Natural killer cell (primary cell): ENCODE results near the gene ST6GAL1. TPM values are rescaled to one million over a fixed set of nuclear protein-coding genes. Genes with fewer than 3 reads are reported as not detected.
A peak's percentile ranks its signal among the peaks of the same experiment; 100 is the strongest.

Source experiments
- ATAC-seq, 3 donors: fragments of 150-1000 bp in 2 of 3; fragments of 200-7000 bp in 1 of 3; cut with Tn5 transposase; 1 replicate in 1 of 3; 2 replicates in 2 of 3; pipeline ENCODE4 v1.10.0; 2021; ENCODE audit warnings: mild to moderate bottlenecking in 2 of 3, moderate library complexity in 2 of 3
- DNase-seq, 2 donors: peaks; one replicate each; pipeline versions ENCODE4 v3.0.0 to v3.0.0-alpha.2; 2013 to 2021; ENCODE audit warnings: mixed read lengths in 1 of 2
- H3K27ac ChIP-seq: one replicate; pipeline ENCODE4 v1.5.1; 2013; ENCODE audit warnings: mild to moderate bottlenecking, low read length
- H3K27me3 ChIP-seq: one replicate; pipeline ENCODE4 v1.6.1; 2013; ENCODE audit warnings: low read length; ENCODE audit not compliant: control insufficient read depth, insufficient read depth
- H3K36me3 ChIP-seq: one replicate; pipeline ENCODE4 v1.6.1; 2013; ENCODE audit warnings: low read length; ENCODE audit not compliant: control insufficient read depth, insufficient read depth
- H3K4me1 ChIP-seq: one replicate; pipeline ENCODE4 v1.6.1; 2013; ENCODE audit warnings: low read length; ENCODE audit not compliant: control insufficient read depth, insufficient read depth
- H3K4me3 ChIP-seq: one replicate; pipeline ENCODE4 v1.5.1; 2013; ENCODE audit warnings: low read length
- H3K9me3 ChIP-seq: one replicate; pipeline ENCODE4 v1.6.1; 2013; ENCODE audit warnings: low read length; ENCODE audit not compliant: control insufficient read depth, insufficient read depth
- H3K27ac Mint-ChIP-seq, 2 donors: one replicate each; pipeline ENCODE4 v1.8.0; 2022; ENCODE audit warnings: mild to moderate bottlenecking in 2 of 2, mixed read lengths in 2 of 2, moderate library complexity in 1 of 2
- H3K27me3 Mint-ChIP-seq, 2 donors: one replicate each; pipeline ENCODE4 v1.8.0; 2022; ENCODE audit warnings: low read depth in 2 of 2, mixed read lengths in 2 of 2
- H3K36me3 Mint-ChIP-seq: one replicate; pipeline ENCODE4 v1.8.0; 2022; ENCODE audit warnings: mixed read lengths
- H3K4me1 Mint-ChIP-seq, 2 donors: one replicate each; pipeline ENCODE4 v1.8.0; 2022; ENCODE audit warnings: mixed read lengths in 2 of 2
- H3K4me3 Mint-ChIP-seq: one replicate; pipeline ENCODE4 v1.8.0; 2022; ENCODE audit warnings: mild to moderate bottlenecking, moderate library complexity, mixed read lengths
- H3K9me3 Mint-ChIP-seq, 2 donors: one replicate each; pipeline ENCODE4 v1.8.0; 2022; ENCODE audit warnings: mixed read lengths in 2 of 2
- WGBS: methylation state at CpG from one replicate; pipeline ENCODE4 v1.1.7; 2013; ENCODE audit warnings: missing lambda C conversion rate; ENCODE audit not compliant: insufficient coverage; 5-methylcytosine and 5-hydroxymethylcytosine counted together
- intact Hi-C: fragments of 100-400 bp; cut with micrococcal nuclease; formaldehyde crosslinking; loops from one replicate; pipeline ENCODE4 v1.14.2; 2022
- total RNA-seq, 4 donors: library from RNA; stranded (reverse); fragments of 120-200 nt in 1 of 4; gene quantifications; one replicate each; pipeline versions ENCODE4 v1.2.3 to v1.2.4, GENCODE V29; 2013 to 2022
- TF ChIP-seq, protein P1 (sequence below): fragments of 200-600 bp; IDR thresholded peaks from one replicate; pipeline ENCODE4 v1.8.0; 2022; ENCODE audit warnings: antibody characterized with exemption

ST6GAL1 gene
- total RNA-seq, 3 donors from 2014 or later (not counting 1 experiment from before 2014, with no cell fraction given): 121 to 182 (median 146) TPM

GRCh38 chr3:187098923-187099512, 168.7 kb downstream of the ST6GAL1 start:
- no peak overlapping the region for H3K4me3 Mint-ChIP-seq
- no peak overlapping the region for H3K27ac ChIP-seq
- H3K36me3 Mint-ChIP-seq: no peaks in the 10 kb centered on the region
- no peaks in the 10 kb centered on the region for H3K27me3 ChIP-seq
- peaks cover 12% of the 10 kb centered on the region for H3K4me1 ChIP-seq
- DNase-seq (no peak), ATAC-seq (no peak)
- TF ChIP-seq, protein P1, sequence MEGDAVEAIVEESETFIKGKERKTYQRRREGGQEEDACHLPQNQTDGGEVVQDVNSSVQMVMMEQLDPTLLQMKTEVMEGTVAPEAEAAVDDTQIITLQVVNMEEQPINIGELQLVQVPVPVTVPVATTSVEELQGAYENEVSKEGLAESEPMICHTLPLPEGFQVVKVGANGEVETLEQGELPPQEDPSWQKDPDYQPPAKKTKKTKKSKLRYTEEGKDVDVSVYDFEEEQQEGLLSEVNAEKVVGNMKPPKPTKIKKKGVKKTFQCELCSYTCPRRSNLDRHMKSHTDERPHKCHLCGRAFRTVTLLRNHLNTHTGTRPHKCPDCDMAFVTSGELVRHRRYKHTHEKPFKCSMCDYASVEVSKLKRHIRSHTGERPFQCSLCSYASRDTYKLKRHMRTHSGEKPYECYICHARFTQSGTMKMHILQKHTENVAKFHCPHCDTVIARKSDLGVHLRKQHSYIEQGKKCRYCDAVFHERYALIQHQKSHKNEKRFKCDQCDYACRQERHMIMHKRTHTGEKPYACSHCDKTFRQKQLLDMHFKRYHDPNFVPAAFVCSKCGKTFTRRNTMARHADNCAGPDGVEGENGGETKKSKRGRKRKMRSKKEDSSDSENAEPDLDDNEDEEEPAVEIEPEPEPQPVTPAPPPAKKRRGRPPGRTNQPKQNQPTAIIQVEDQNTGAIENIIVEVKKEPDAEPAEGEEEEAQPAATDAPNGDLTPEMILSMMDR: no peak
- H3K9me3 Mint-ChIP-seq: peaks cover 0 to 3% of the 10 kb centered on the region in 2 donors
- intact Hi-C loops: no loop called here
- no peaks in the 10 kb centered on the region for H3K9me3 ChIP-seq
- peaks cover 20 to 35% of the 10 kb centered on the region in 2 donors for H3K4me1 Mint-ChIP-seq
- H3K27ac Mint-ChIP-seq: no peak overlapping the region
- H3K4me3 ChIP-seq: no peak overlapping the region
- H3K36me3 ChIP-seq: no peaks in the 10 kb centered on the region
- peaks cover 7 to 26% of the 10 kb centered on the region in 2 donors for H3K27me3 Mint-ChIP-seq
- WGBS: no CpG with 5 or more reads among the region's 2 CpGs

DNA sequence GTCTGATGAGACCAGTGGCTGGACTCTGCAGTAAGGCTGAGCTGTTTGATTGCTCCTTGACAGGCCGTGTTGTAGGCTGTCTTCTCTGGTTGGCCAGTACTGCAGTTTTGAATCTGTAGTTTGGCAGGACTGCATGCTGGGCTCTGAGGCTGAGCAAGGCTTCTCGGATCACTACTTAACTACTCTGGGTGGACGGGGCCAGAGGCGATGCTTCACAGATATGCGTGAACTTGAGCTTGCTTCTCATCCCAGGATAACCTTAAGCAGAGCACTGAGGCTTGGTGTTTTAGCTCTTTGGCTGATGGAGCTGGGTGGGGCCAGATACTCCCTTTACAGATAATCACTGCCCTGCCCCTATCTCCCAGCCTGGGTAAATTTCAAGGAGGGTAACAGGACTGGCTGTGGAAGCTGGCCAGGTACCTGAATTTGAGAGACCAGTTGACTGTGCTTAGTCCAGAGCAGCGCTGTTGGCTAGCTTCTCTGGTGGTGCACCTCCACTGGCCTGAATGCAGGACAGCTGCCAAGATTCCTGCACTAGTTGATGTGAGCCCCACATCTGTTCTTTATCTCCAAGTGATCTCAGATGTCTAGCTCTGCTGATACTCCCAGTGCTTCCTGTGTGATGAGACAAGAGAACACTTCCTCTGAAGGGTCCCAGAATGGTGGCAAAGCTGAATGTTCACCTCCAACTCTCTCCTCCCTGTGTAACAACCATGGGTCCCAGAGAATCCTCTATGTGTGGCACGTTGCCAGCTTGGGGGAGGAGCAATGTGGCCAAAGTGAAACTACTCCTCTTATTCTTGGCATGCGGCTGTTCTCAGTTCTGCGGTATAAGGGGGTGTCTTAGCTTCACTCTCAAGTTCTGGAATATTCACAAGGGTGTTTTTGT, 171.1 kb downstream of the ST6GAL1 start:
- H3K9me3 Mint-ChIP-seq: peaks cover 0 to 3% of the 10 kb centered on the region in 2 donors
- H3K4me1 Mint-ChIP-seq: peaks cover 37 to 51% of the 10 kb centered on the region in 2 donors
- Histone ChIP-seq H3K36me3 (no peaks in the 10 kb centered on the region), H3K4me3 (no peak overlapping the region), H3K27ac (no peak overlapping the region), H3K9me3 (no peaks in the 10 kb centered on the region), H3K4me1 (peaks cover 24% of the 10 kb centered on the region), H3K27me3 (no peaks in the 10 kb centered on the region)
- H3K36me3 Mint-ChIP-seq: no peaks in the 10 kb centered on the region
- H3K4me3 Mint-ChIP-seq: peak overlapping the region; percentile 70
- H3K27me3 Mint-ChIP-seq: peaks cover 13 to 37% of the 10 kb centered on the region in 2 donors
- intact Hi-C loops: no loop called here
- DNase-seq (peak; percentile 41 to 75), ATAC-seq (peak; percentile 59 to 70 (median 66))
- TF ChIP-seq, protein P1: no peak
- H3K27ac Mint-ChIP-seq: peak overlapping the region in 1 of 2 donors; percentile 49
- 66% methylated on average over 9 of the region's 9 CpGs for WGBS

DNA sequence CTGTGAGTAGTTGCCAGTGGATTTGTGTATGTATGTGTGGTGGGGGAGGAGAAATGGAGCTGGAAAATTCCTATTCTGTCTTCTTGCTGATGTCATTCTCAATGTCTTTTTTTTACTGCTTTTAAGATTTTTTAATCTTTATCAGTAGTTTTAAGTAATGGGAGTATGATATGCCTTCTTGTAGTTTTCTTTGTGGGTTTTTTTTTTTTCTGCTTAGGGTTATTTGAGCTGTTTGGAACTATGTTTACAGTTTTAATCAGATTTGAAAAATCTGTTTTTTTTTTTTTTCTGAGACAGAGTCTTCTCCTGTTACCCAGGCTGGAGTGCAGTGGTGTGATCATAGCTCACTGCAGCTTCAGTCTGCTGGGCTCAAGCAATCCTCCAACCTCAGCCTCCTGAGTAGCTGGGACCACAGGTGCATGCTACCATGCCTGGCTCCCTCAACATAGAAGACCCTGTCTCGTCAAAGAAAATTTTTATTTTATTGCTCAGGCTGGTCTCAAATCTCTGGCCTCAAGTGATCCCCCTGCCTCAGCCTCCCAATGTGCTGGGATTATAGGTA, 171.8 kb downstream of the ST6GAL1 start:
- 100% methylated on average over 1 of the region's 1 CpG for WGBS
- no peaks in the 10 kb centered on the region for H3K36me3 Mint-ChIP-seq
- peaks cover 37 to 44% of the 10 kb centered on the region in 2 donors for H3K4me1 Mint-ChIP-seq
- Histone ChIP-seq H3K27me3 (no peaks in the 10 kb centered on the region), H3K4me1 (peaks cover 24% of the 10 kb centered on the region), H3K9me3 (no peaks in the 10 kb centered on the region), H3K4me3 (no peak overlapping the region), H3K27ac (no peak overlapping the region), H3K36me3 (no peaks in the 10 kb centered on the region)
- peaks cover 13 to 44% of the 10 kb centered on the region in 2 donors for H3K27me3 Mint-ChIP-seq
- intact Hi-C loops: no loop called here
- DNase-seq: no peak
- H3K4me3 Mint-ChIP-seq: peak overlapping the region; percentile 70
- peak overlapping the region in 1 of 2 donors; percentile 49 for H3K27ac Mint-ChIP-seq
- no peak for ATAC-seq
- TF ChIP-seq, protein P1: no peak
- H3K9me3 Mint-ChIP-seq: peaks cover 0 to 3% of the 10 kb centered on the region in 2 donors
